Nephron progenitor cell (in vitro differentiated cells): ENCODE data around the gene CIBAR2.

Source experiments
- DNase-seq: peaks from one replicate; pipeline ENCODE4 v3.0.0; 2021
- H3K27ac Mint-ChIP-seq: 2 replicates; pipeline ENCODE4 v1.8.0; 2021; ENCODE audit warnings: mild to moderate bottlenecking, moderate library complexity, mixed read lengths
- H3K27me3 Mint-ChIP-seq: 2 replicates; pipeline ENCODE4 v1.8.0; 2021; ENCODE audit warnings: mild to moderate bottlenecking, low read depth, mixed read lengths; ENCODE audit not compliant: poor library complexity
- H3K36me3 Mint-ChIP-seq: 2 replicates; pipeline ENCODE4 v1.8.0; 2021; ENCODE audit warnings: low read depth, mixed read lengths
- H3K4me1 Mint-ChIP-seq: 2 replicates; pipeline ENCODE4 v1.8.0; 2021; ENCODE audit warnings: mixed read lengths
- H3K4me3 Mint-ChIP-seq: 2 replicates; pipeline ENCODE4 v1.8.0; 2021; ENCODE audit warnings: mild to moderate bottlenecking, moderate library complexity, mixed read lengths
- H3K9me3 Mint-ChIP-seq: 2 replicates; pipeline ENCODE4 v1.8.0; 2021; ENCODE audit warnings: mild to moderate bottlenecking, moderate library complexity, mixed read lengths
- CTCF ChIP-seq: fragments of 200-600 bp; sonication (generic); IDR thresholded peaks from 2 replicates; pipeline ENCODE4 v1.5.0; 2021; ENCODE audit warnings: antibody characterized with exemption

CIBAR2 gene

GRCh38 chr16:85093705-85094104 lies 18.6 kb downstream of the CIBAR2 start:
- Mint-ChIP-seq H3K4me3 (no peak overlapping the region), H3K27ac (no peak overlapping the region), H3K9me3 (no peaks in the 10 kb centered on the region), H3K4me1 (peaks cover 28% of the 10 kb centered on the region), H3K36me3 (no peaks in the 10 kb centered on the region), H3K27me3 (peaks cover 10% of the 10 kb centered on the region)
- TF ChIP-seq CTCF = no peak
- no peak for DNase-seq

GRCh38 chr16:85092851-85093250 lies 19.4 kb downstream of the CIBAR2 start:
- peaks cover 4% of the 10 kb centered on the region for H3K27me3 Mint-ChIP-seq
- no peaks in the 10 kb centered on the region for H3K36me3 Mint-ChIP-seq
- H3K4me3 Mint-ChIP-seq = no peak overlapping the region
- no peak overlapping the region for H3K27ac Mint-ChIP-seq
- no peak for DNase-seq
- no peak for TF ChIP-seq CTCF
- no peaks in the 10 kb centered on the region for H3K9me3 Mint-ChIP-seq
- H3K4me1 Mint-ChIP-seq = peaks cover 29% of the 10 kb centered on the region

GRCh38 chr16:85092309-85092708 lies 20.0 kb downstream of the CIBAR2 start:
- no peak for TF ChIP-seq CTCF
- Mint-ChIP-seq H3K4me3 (no peak overlapping the region), H3K27me3 (peaks cover 4% of the 10 kb centered on the region), H3K27ac (no peak overlapping the region), H3K4me1 (peaks cover 31% of the 10 kb centered on the region), H3K9me3 (no peaks in the 10 kb centered on the region), H3K36me3 (no peaks in the 10 kb centered on the region)
- no peak for DNase-seq

GRCh38 chr16:85091522-85091910 lies 20.8 kb downstream of the CIBAR2 start:
- Mint-ChIP-seq H3K4me1 (peaks cover 39% of the 10 kb centered on the region), H3K4me3 (no peak overlapping the region), H3K9me3 (no peaks in the 10 kb centered on the region), H3K27ac (no peak overlapping the region), H3K27me3 (peaks cover 4% of the 10 kb centered on the region), H3K36me3 (no peaks in the 10 kb centered on the region)
- no peak for TF ChIP-seq CTCF
- DNase-seq = no peak

- Mint-ChIP-seq H3K27ac (no peak overlapping the region), H3K36me3 (no peaks in the 10 kb centered on the region), H3K4me3 (no peak overlapping the region), H3K4me1 (peaks cover 44% of the 10 kb centered on the region), H3K9me3 (no peaks in the 10 kb centered on the region), H3K27me3 (peaks cover 4% of the 10 kb centered on the region)
- DNase-seq = no peak
- TF ChIP-seq CTCF = no peak
These were observed 21.3 kb downstream of the CIBAR2 start for GRCh38 chr16:85090873-85091521.

GRCh38 chr16:85090181-85090580 lies 22.1 kb downstream of the CIBAR2 start:
- DNase-seq = no peak
- no peak for TF ChIP-seq CTCF
- H3K36me3 Mint-ChIP-seq = no peaks in the 10 kb centered on the region
- H3K9me3 Mint-ChIP-seq = no peaks in the 10 kb centered on the region
- H3K4me1 Mint-ChIP-seq = peaks cover 52% of the 10 kb centered on the region
- H3K27me3 Mint-ChIP-seq = peaks cover 4% of the 10 kb centered on the region
- no peak overlapping the region for H3K4me3 Mint-ChIP-seq
- H3K27ac Mint-ChIP-seq = no peak overlapping the region
